HG03469 (cell line): ENCODE results near the gene TPM2.

Source experiments
- ATAC-seq: cut with Tn5 transposase; IDR thresholded peaks from one replicate; pipeline ENCODE4 v1.9.1; 2021; ENCODE audit warnings: mild to moderate bottlenecking, moderate library complexity, moderate number of reproducible peaks; ENCODE audit not compliant: unreplicated experiment

The TPM2 gene

GRCh38 chr9:35636135-35636876, 53.4 kb downstream of the TPM2 start:
- no peak for ATAC-seq

GRCh38 chr9:35635730-35636129, 54.0 kb downstream of the TPM2 start:
- no peak for ATAC-seq
